ENCODE results near the gene ZNF480.
"Not testable (repeated sequence)": the region's sequence is repeated elsewhere in the genome, so short reads cannot be mapped to it uniquely, and the experiment has no call there.

The ZNF480 gene

DNA sequence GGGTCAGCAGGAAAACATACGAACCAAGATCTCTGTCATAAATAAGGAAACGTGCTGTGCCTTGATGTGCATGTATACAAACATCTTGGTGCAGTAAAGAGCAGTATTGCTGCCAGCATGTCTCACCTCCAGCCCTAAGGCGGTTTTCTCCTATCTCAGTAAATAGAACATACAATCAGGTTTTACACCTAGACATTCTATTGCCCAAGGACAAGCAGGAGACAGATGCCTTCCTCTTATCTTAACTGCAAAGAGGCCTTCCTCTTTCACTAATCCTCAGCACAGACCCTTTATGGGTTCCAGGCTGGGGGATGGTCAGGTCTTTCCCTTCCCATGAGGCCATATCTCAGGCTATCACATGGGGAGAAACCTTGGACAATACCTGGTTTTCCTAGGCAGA, 42.1 kb downstream of the ZNF480 start:
- DNase-seq (ENCODE audit: low spot score): not testable (repeated sequence)

DNA sequence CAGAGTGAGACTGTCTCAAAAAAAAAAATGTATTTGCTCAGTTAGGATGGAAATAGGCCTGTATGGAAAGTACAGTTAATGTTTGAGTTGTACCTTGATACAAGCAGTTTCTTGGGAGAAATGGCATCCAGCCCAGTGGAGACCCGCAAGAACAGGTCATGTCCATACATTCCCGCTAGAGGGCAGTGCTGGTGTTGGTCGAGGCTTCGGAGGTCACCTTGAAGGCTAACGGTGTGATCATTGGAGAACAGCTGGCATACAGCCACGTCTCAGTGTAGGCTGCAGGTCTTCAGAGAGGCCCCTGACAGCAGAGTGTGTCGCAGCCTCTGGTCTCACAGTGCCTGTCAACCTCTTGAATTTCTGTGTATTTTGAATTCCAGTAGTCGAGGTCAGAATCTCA, 46.6 kb downstream of the ZNF480 start:
- no peak for DNase-seq (ENCODE audit: low spot score)

GRCh38 chr19:52345162-52345561, 48.2 kb downstream of the ZNF480 start:
- DNase-seq (ENCODE audit: low spot score): no peak

DNA sequence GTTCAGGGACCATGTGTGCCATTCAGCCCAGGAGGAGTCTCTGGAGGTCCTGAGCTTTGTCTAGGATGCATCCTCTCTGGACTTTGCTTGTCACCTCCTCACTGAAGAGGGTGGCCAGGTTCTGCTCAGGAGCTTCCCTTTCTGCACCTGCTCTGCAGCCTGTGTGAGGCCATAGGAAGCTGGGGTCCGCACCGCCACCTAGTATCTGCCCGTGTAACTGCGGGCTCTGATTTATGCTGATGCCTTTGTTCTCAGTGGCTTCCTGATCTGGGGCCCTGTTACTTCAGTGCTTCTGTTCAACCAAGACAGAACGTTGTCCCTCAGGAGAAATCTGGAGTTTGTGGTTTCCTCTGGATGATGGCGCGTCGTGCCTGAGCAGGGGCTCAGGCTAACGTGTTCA, 54.5 kb downstream of the ZNF480 start:
- no peak for DNase-seq (ENCODE audit: low spot score)

- DNase-seq (ENCODE audit: low spot score): no peak
These were observed 69.5 kb downstream of the ZNF480 start for GRCh38 chr19:52366414-52366824.

GRCh38 chr19:52369559-52370340, 72.8 kb downstream of the ZNF480 start, which contains the start of gene ZNF880:
ZNF880 (plus strand) TSS chr19:52369923; CDS start chr19:52369966, 43 bp downstream.
- DNase-seq (ENCODE audit: low spot score): peak; percentile 20

GRCh38 chr19:52370341-52370710, 73.4 kb downstream of the ZNF480 start:
- DNase-seq (ENCODE audit: low spot score): no peak

Data from hematopoietic multipotent progenitor cell treated with erythropoietin and hydrocortisone succinate and interleukin-3 and kit ligand, for 17 days (in vitro differentiated cells).